ENCODE data around the gene IGSF3. TPM values are rescaled to one million over a fixed set of nuclear protein-coding genes. Genes with fewer than 3 reads are reported as not detected.
"Not testable (repeated sequence)": the region's sequence is repeated elsewhere in the genome, so short reads cannot be mapped to it uniquely, and the experiment has no call there.

Gene IGSF3
- total and polyA plus RNA-seq, 2 of the 13 experiments (the other 11 are each of a cell fraction or from before 2014, with no cell fraction given): 0.11 to 0.16 TPM

DNA sequence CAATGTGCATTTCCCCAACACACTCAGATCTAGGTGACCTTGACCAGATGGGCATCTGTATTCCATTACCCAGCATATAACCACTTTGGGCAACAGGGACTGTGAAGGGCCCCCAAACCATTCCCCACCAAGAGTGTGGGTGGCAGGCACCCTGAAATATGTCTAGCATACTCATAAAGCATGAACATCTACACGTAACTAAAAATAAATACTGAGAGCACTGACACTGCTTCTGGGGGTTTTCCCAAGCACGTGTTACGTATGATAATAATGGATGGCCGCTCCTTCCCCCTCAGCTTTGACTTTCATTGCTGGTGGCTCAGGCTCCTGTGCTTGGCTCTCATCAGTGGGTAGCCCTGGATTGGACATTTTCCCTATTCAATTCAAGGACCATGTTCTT is 39.1 kb downstream of the IGSF3 start:
- DNase-seq (ENCODE audit: low spot score) (no peak), ATAC-seq (no peak), FAIRE-seq (no peak)
- Histone ChIP-seq H3K4me3 (replicated peaks in 1 of 3; ENCODE audit: insufficient read depth in 1 of 3, low read depth in 2 of 3, low read length in 3 of 3) (no peak overlapping the region), H3K36me3 (replicated peaks in 1 of 2; ENCODE audit: control insufficient read depth in 1 of 2, insufficient read depth in 2 of 2, low read length in 2 of 2) (no peaks in the 10 kb centered on the region), H2AFZ (ENCODE audit: low read length) (no peak overlapping the region), H3K27me3 (ENCODE audit: control insufficient read depth in 1 of 2, insufficient read depth in 2 of 2, low read length in 2 of 2) (0 out of 5 replicates have a peak, but pooled peaks cover 0 to 1% of the 10 kb centered on the region in 2 experiments), H3K79me2 (ENCODE audit: insufficient read depth, low read length) (no peaks in the 10 kb centered on the region), H3K27ac (ENCODE audit: extremely low read length, insufficient read depth, low read length) (no peak overlapping the region), H3K4me1 (ENCODE audit: insufficient read depth, low read length) (peaks cover 13% of the 10 kb centered on the region), H3K4me2 (ENCODE audit: low read depth, low read length) (no peak overlapping the region), H4K20me1 (ENCODE audit: insufficient read depth, low read length) (no peaks in the 10 kb centered on the region), H3K9me3 (ENCODE audit: low read length) (no peaks in the 10 kb centered on the region), H3K9ac (ENCODE audit: insufficient read depth, low read depth, low read length) (no peak overlapping the region)
- intact Hi-C loops (cut with micrococcal nuclease; ENCODE audit: unreplicated experiment): no loop called here
- no TSS peak for BruUV-seq (replicated peaks)
- 61% methylated on average over 4 of the region's 4 CpGs for WGBS (ENCODE audit: low lambda C conversion rate)
- ChIA-PET CTCF (ENCODE audit: low intra/inter-chr PET ratio, low total read pairs) (no interaction called here), POLR2A (no interaction called here)
- no peak for TF ChIP-seq MAFG (CRISPR knock-in tag; IDR thresholded peaks at IDR 0.05)
- in situ Hi-C loops (cut with HindIII; ENCODE audit: extremely low pct_ligation_motif_present, low pct_unique_long_range_greater_than_20kb): no loop called here

DNA sequence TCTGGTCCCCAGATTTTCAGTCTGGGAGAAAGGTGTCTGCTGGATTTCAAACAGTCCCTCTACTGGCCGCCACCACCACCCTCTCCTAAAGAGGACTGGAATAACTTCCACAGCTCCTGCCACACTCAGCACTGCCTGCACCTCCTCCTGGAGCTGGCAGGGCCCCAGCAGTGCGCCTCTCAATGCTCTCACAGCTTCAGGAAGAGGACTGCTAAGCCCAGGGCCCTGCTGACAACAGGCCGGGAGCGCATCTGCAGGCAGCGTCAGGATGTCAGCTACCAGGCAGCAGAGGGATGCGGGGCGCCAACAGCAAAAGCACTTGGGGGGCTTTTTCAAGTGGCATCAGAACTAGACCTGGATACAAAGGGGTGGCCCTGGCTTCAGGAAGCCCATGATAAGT is 40.2 kb downstream of the IGSF3 start:
- H3K36me3 ChIP-seq (replicated peaks in 1 of 2; ENCODE audit: control insufficient read depth in 1 of 2, insufficient read depth in 2 of 2, low read length in 2 of 2); H3K9ac ChIP-seq (ENCODE audit: insufficient read depth, low read depth, low read length); H3K4me3 ChIP-seq (replicated peaks in 1 of 3; ENCODE audit: insufficient read depth in 1 of 3, low read depth in 2 of 3, low read length in 3 of 3); ATAC-seq; H3K79me2 ChIP-seq (ENCODE audit: insufficient read depth, low read length); H4K20me1 ChIP-seq (ENCODE audit: insufficient read depth, low read length); H3K4me2 ChIP-seq (ENCODE audit: low read depth, low read length); CTCF ChIA-PET (ENCODE audit: low intra/inter-chr PET ratio, low total read pairs); in situ Hi-C loops (cut with HindIII; ENCODE audit: extremely low pct_ligation_motif_present, low pct_unique_long_range_greater_than_20kb); FAIRE-seq; POLR2A ChIA-PET; H2AFZ ChIP-seq (ENCODE audit: low read length); H3K27me3 ChIP-seq (ENCODE audit: control insufficient read depth in 1 of 2, insufficient read depth in 2 of 2, low read length in 2 of 2); H3K27ac ChIP-seq (ENCODE audit: extremely low read length, insufficient read depth, low read length); H3K9me3 ChIP-seq (ENCODE audit: low read length); BruUV-seq (replicated peaks); DNase-seq (ENCODE audit: low spot score); intact Hi-C loops (cut with micrococcal nuclease; ENCODE audit: unreplicated experiment): not testable (repeated sequence)
- H3K4me1 ChIP-seq (ENCODE audit: insufficient read depth, low read length): peaks cover 13% of the 10 kb centered on the region
- 33% methylated on average over 1 of the region's 7 CpGs for WGBS (ENCODE audit: low lambda C conversion rate)

GRCh38 chr1:116626915-116627314 is 40.6 kb downstream of the IGSF3 start:
- H3K4me3 ChIP-seq (replicated peaks in 1 of 3; ENCODE audit: insufficient read depth in 1 of 3, low read depth in 2 of 3, low read length in 3 of 3): not testable (repeated sequence)
- WGBS (ENCODE audit: low lambda C conversion rate): 49% methylated on average over 7 of the region's 7 CpGs

More at GRCh38 chr1:116626915-116627314, 40.6 kb downstream of the IGSF3 start:
- CTCF ChIA-PET (ENCODE audit: low intra/inter-chr PET ratio, low total read pairs); H3K27ac ChIP-seq (ENCODE audit: extremely low read length, insufficient read depth, low read length); in situ Hi-C loops (cut with HindIII; ENCODE audit: extremely low pct_ligation_motif_present, low pct_unique_long_range_greater_than_20kb); H3K4me2 ChIP-seq (ENCODE audit: low read depth, low read length); H4K20me1 ChIP-seq (ENCODE audit: insufficient read depth, low read length); H3K36me3 ChIP-seq (replicated peaks in 1 of 2; ENCODE audit: control insufficient read depth in 1 of 2, insufficient read depth in 2 of 2, low read length in 2 of 2); ATAC-seq; DNase-seq (ENCODE audit: low spot score); H3K27me3 ChIP-seq (ENCODE audit: control insufficient read depth in 1 of 2, insufficient read depth in 2 of 2, low read length in 2 of 2); H3K9me3 ChIP-seq (ENCODE audit: low read length); H2AFZ ChIP-seq (ENCODE audit: low read length); H3K79me2 ChIP-seq (ENCODE audit: insufficient read depth, low read length); BruUV-seq (replicated peaks); H3K9ac ChIP-seq (ENCODE audit: insufficient read depth, low read depth, low read length); POLR2A ChIA-PET; FAIRE-seq; intact Hi-C loops (cut with micrococcal nuclease; ENCODE audit: unreplicated experiment): not testable (repeated sequence)
- H3K4me1 ChIP-seq (ENCODE audit: insufficient read depth, low read length): peaks cover 13% of the 10 kb centered on the region
